Esophagus muscularis mucosa (tissue), 4 donors: ENCODE data around the gene GALNTL6. TPM values are rescaled to one million over a fixed set of nuclear protein-coding genes. Genes with fewer than 3 reads are reported as not detected.

Experiments used
- DNase-seq: peaks from one replicate; pipeline ENCODE4 v3.0.0-alpha.2; 2017; ENCODE audit errors: extremely low spot score
- H3K27ac ChIP-seq, 4 donors: fragments of 200-600 bp; sonication (generic); replicated peaks in 1 of 4; 1 replicate in 3 of 4; 2 replicates in 1 of 4; pipeline ENCODE4 v1.5.1; 2016 to 2019; ENCODE audit warnings: mild to moderate bottlenecking in 1 of 4
- H3K27me3 ChIP-seq, 4 donors: fragments of 200-600 bp; sonication (generic); one replicate each; pipeline versions ENCODE4 v1.5.1 to v1.6.0; 2016 to 2019
- H3K36me3 ChIP-seq, 4 donors: fragments of 200-600 bp; sonication (generic); one replicate each; pipeline ENCODE4 v1.5.1; 2016 to 2019
- H3K4me1 ChIP-seq, 4 donors: fragments of 200-600 bp; sonication (generic); one replicate each; pipeline ENCODE4 v1.5.1; 2016 to 2019
- H3K4me3 ChIP-seq, 4 donors: fragments of 200-600 bp; sonication (generic); 1 replicate in 2 of 4; 2 replicates in 2 of 4; pipeline ENCODE4 v1.5.1; 2016 to 2019; ENCODE audit warnings: mild to moderate bottlenecking in 4 of 4, moderate library complexity in 1 of 4
- H3K9me3 ChIP-seq, 4 donors: fragments of 200-600 bp; sonication (generic); 1 replicate in 3 of 4; 2 replicates in 1 of 4; pipeline ENCODE4 v1.5.1; 2016 to 2019
- CTCF ChIP-seq, 3 experiments: fragments of 200-600 bp in 2 of 3; fragments of 450-650 bp in 1 of 3; sonication (generic) in 2 of 3; IDR thresholded peaks; one replicate each; pipeline ENCODE4 v1.5.1; 2017 to 2019; ENCODE audit warnings: antibody characterized with exemption in 3 of 3, mild to moderate bottlenecking in 2 of 3, moderate library complexity in 1 of 3
- EP300 ChIP-seq: sonication (generic); formaldehyde crosslinking; IDR thresholded peaks from one replicate; pipeline ENCODE4 v1.6.1; 2017; ENCODE audit warnings: antibody characterized with exemption
- POLR2A ChIP-seq: fragments of 450-650 bp; IDR thresholded peaks from one replicate; pipeline ENCODE4 v1.6.1; 2017; ENCODE audit warnings: antibody characterized with exemption, moderate library complexity, mild to moderate bottlenecking, low read depth
- POLR2AphosphoS5 ChIP-seq, 2 donors: sonication (generic); formaldehyde crosslinking; IDR thresholded peaks; one replicate each; pipeline ENCODE4 v1.6.1; 2017; ENCODE audit warnings: antibody characterized with exemption in 2 of 2
- WGBS: methylation state at CpG from one replicate; pipeline ENCODE4 v1.1.5; 2018; 5-methylcytosine and 5-hydroxymethylcytosine counted together
- intact Hi-C: fragments of 100-400 bp; cut with DNase I; formaldehyde crosslinking; loops from one replicate; pipeline ENCODE4 v1.15.1; 2023
- total RNA-seq, 4 donors: library from RNA; depleted of rRNA; stranded (reverse); fragments of >200 nt; gene quantifications; one replicate each; pipeline versions ENCODE4 v1.1.0 to v1.2.1, GENCODE V29; 2016

Gene GALNTL6
- total RNA-seq, 4 donors from 2014 or later, result 0.33 to 0.42 TPM; not detected in 2

DNA sequence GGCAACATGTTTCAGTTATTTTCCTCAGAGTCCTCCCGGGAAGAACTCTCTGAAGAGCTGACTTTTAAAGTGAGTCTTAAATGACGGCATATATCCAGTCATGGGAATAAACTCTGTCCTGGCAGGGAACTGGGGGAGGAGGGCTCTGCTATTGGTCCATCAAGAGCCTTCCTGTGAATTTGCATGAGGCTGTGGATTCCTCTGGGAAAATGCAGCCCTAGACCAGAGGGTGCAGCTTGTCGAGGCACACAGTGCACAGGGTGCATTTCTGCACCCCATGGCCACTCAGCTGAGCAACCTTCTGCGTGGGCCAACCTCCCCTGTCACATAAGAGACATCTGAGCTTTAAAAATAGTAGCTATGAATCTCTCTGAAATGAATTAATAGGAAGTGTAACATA, 360.0 kb downstream of the GALNTL6 start:
- H3K36me3 ChIP-seq, result no peaks in the 10 kb centered on the region
- H3K27me3 ChIP-seq, result no peaks in the 10 kb centered on the region
- TF ChIP-seq CTCF (IDR thresholded peaks at IDR 0.05), result no peak
- no peak overlapping the region for H3K4me3 ChIP-seq
- 81% methylated on average over 4 of the region's 4 CpGs for WGBS
- intact Hi-C loops, result no loop called here
- no peaks in the 10 kb centered on the region for H3K9me3 ChIP-seq
- no peak for DNase-seq
- H3K27ac ChIP-seq, result no peak overlapping the region
- H3K4me1 ChIP-seq, result no peaks in the 10 kb centered on the region

- no peaks in the 10 kb centered on the region for H3K9me3 ChIP-seq
- no peak for TF ChIP-seq EP300
- no peak for TF ChIP-seq POLR2AphosphoS5 (IDR thresholded peaks at IDR 0.05)
- no peak for TF ChIP-seq POLR2A
- TF ChIP-seq CTCF (IDR thresholded peaks at IDR 0.05), result no peak
- no peak overlapping the region for H3K27ac ChIP-seq
- intact Hi-C loops, result no loop called here
- H3K27me3 ChIP-seq, result no peaks in the 10 kb centered on the region
- H3K4me1 ChIP-seq, result no peaks in the 10 kb centered on the region
- no peak for DNase-seq
- H3K4me3 ChIP-seq, result no peak overlapping the region
- H3K36me3 ChIP-seq, result no peaks in the 10 kb centered on the region
These were observed 364.2 kb downstream of the GALNTL6 start for GRCh38 chr4:172177382-172177781.

GRCh38 chr4:172188248-172188988, 375.2 kb downstream of the GALNTL6 start:
- Histone ChIP-seq H3K9me3 (no peaks in the 10 kb centered on the region), H3K4me3 (no peak overlapping the region), H3K27me3 (no peaks in the 10 kb centered on the region), H3K27ac (no peak overlapping the region), H3K4me1 (no peaks in the 10 kb centered on the region), H3K36me3 (no peaks in the 10 kb centered on the region)
- no peak for DNase-seq
- TF ChIP-seq POLR2AphosphoS5 (IDR thresholded peaks at IDR 0.05) (no peak), EP300 (no peak)
- intact Hi-C loops, result no loop called here
- 84% methylated on average over 6 of the region's 6 CpGs for WGBS

DNA sequence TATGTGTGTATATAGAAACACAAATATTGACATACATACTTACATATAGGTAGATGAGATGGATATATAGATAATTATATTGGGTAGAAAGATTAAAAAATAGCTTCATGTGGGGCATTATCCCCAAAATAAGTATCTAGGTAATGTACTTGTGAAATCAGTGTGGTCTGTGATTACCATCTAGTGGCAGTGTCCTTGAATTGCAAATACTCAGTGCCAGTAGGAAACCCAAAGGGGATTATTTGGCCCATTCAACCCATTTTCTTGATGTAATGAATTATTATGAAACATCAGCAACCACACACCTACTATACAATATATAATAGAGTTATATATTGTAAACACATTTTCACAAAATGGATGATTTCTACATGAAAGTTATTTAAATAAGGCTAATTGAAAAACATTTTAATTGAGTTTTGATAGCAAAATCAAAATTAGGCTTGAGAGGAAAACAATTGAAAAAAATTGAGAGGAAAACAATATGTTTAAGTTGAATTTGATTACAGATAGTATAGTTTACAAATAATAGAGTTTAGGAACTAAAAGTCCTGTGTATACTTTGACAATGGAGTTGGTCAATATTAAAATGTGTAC, 389.4 kb downstream of the GALNTL6 start:
- H3K4me1 ChIP-seq, result no peaks in the 10 kb centered on the region
- H3K4me3 ChIP-seq, result no peak overlapping the region
- H3K27ac ChIP-seq, result no peak overlapping the region
- TF ChIP-seq POLR2A (no peak), CTCF (IDR thresholded peaks at IDR 0.05) (peak in 2 of 3 experiments; percentile 18 to 49)
- H3K9me3 ChIP-seq, result no peaks in the 10 kb centered on the region
- H3K27me3 ChIP-seq, result no peaks in the 10 kb centered on the region
- intact Hi-C loops, result no loop called here
- H3K36me3 ChIP-seq, result no peaks in the 10 kb centered on the region
- DNase-seq, result no peak

DNA sequence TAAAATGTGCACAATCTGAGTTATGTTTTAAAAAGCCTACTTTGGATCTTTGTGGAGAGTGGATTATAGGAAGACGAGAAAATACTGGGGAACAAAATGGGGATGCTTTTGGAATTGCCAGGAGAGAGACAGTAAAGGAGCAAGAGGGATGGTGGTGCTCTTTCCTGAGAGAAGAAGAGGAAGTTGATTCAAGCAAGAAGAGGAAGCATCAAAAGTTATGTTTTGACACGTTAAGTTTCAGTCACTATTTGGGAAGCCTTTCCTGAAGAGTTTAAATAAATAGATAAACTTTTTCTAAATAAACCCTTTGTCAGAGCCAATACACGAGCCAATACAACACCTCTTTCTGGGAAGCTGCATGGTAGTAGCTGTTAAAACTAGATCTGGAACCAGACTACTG, 394.1 kb downstream of the GALNTL6 start:
- no peaks in the 10 kb centered on the region for H3K9me3 ChIP-seq
- H3K27ac ChIP-seq, result no peak overlapping the region
- TF ChIP-seq EP300, result no peak
- no peak for TF ChIP-seq POLR2A
- TF ChIP-seq CTCF (IDR thresholded peaks at IDR 0.05), result no peak
- no peak for TF ChIP-seq POLR2AphosphoS5 (IDR thresholded peaks at IDR 0.05)
- 44% methylated on average over 3 of the region's 3 CpGs for WGBS
- no peaks in the 10 kb centered on the region for H3K36me3 ChIP-seq
- no peak for DNase-seq
- intact Hi-C loops, result no loop called here
- no peak overlapping the region for H3K4me3 ChIP-seq
- H3K4me1 ChIP-seq, result no peaks in the 10 kb centered on the region
- H3K27me3 ChIP-seq, result no peaks in the 10 kb centered on the region
